ENCODE data around the gene CDH11. TPM values are rescaled to one million over a fixed set of nuclear protein-coding genes. Genes with fewer than 3 reads are reported as not detected.
A peak's percentile ranks its signal among the peaks of the same experiment; 100 is the strongest.

The CDH11 gene
- total RNA-seq, 2 donors from 2014 or later, result 64.4 to 92.2 TPM

DNA sequence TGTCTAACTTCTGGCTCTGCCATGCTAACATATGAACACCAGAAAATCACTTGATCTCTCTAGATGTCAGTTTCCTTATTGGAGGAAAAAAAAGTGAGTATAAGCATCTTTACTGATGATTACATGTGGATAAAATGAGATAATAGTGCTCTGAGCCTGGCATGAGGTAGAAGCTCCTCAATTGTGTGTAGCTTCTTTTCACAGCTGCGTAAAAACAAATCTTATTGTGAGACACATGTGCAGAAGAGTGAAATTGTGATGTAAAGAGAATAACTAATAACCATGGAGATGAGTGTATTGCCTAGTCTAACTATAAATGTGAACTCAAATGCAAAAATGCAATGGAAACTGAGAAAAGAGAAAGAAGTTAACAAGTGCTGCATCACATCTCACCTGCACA, 44.7 kb downstream of the CDH11 start:
- intact Hi-C loops (cut with DNase I), result no loop called here
- DNase-seq (ENCODE audit: low spot score), result no peak

DNA sequence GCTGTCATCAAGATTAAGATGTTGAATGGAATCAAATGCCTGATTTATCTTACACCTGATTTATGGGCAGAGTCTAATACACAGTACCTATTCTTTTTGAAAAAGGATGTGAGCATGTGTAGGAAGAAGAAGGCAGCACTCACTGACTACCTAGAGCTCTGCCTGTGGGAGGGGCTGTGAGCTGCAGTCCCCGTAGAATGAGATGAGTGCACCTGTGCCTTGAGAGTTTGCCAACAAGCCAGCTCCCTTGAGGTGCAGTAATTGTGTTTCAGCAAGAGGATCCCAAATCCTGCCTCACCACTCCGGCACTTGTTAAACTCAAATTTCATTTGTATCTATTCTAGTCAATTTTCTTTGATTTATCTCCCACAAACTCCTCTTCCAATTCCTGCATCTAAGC, 46.0 kb downstream of the CDH11 start:
- DNase-seq (ENCODE audit: low spot score), result no peak
- intact Hi-C loops (cut with DNase I), result no loop called here

DNA sequence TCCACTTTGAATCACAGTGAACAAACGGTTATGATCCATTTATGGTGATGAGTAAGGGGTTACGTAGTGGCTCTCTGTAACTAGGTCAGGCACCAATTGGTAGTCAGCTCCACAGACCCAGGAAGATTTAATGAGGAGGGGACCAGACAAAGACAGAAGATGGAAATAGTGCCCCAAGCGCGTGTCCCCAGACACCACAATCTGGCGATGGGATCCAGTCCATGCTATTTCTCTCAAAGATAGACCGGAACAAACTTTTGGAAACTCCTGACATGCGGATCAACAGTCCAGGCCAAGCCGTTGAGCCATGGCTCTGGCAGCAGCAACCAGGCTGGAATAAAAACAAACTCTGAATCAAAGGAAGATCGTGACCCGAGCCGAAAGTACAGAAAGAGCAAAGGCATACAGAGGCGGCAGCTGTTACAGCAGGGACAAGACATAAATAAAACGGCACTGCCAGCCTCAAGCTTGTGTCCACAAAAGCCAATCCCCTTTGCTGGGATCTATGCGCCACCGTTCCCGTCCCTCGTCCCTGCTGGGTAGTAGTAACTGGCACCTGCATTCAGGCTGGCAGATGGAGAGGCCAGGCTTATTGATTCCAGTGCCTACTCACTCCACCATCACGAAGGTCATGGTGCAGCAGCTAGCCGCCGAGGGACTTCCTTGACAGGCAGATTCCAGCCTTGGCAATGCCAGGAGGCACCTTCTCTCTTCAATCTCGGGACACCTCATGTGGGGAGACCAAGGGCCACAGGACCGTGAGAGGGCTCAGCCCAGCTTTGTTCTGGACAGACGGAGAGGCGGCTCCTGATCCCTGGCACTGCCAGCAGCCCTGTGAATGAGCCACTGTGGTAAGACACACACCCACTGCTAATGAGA, 50.2 kb downstream of the CDH11 start:
- intact Hi-C loops (cut with DNase I), result no loop called here
- DNase-seq (ENCODE audit: low spot score), result peak; percentile 85

DNA sequence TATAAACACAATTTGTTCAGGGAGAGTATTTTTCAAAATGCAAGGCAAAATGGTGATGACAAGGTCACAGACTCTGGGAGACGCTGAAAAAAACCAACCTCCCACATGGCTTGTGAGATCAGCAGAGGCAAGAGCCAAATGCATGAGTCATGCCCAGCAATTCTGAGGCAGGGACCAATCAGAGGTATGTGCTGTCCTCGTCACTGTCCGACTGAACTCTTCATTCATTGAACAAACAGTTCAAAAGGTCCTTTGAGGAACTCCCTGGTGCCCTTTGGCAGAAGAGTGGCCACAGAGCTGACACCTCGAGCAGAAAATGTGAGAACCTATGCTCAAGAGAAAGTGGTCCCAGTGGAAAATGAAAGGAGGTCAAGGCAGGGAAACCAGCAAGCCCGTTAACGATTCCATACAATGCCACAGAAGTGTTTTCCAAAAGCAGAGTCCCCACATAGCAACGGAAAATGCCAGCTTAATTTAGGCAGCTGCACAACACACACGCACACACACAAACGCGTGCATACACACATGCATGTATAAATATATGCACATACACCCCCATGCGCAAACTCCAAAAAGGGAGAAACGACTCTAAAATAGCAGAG, 50.9 kb downstream of the CDH11 start:
- intact Hi-C loops (cut with DNase I), result no loop called here
- DNase-seq (ENCODE audit: low spot score), result peak; percentile 87

DNA sequence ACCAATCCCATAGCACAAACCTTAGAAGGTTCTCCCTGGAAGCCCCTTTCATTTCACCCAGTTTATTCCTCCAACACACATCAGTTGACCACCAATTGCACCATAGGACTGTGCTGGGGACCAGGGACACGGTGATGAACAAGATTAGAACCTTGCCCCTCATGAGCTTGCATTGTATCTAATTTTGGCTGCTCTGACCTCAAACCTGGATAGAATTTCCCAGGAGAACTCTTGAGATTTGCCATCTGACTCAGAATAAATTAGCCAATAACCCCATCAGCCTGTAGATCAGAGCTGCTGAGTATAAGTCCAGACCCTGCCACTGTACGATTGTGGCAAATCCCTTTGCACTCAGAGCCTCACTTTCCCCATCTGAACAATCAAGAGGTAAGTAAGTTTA, 52.1 kb downstream of the CDH11 start:
- DNase-seq (ENCODE audit: low spot score), result no peak
- intact Hi-C loops (cut with DNase I), result no loop called here

DNA sequence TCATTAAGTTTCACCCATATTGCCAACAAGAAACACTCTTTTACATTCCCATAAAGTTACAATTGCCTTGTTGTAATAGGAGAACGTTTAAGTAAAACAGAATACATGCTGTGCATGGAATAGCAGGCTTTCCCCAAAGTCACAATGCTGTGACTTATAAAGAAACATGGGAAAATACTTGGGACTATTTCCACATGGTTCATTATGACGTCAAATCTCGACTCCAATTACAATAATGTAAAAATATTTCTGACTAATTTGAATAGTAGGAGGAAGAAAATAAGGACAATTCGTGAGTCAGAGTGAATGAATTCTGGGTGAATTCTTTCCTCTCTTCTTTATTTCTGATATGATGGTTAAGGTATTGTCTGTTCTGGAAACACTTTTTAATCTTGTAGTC, 52.8 kb downstream of the CDH11 start:
- intact Hi-C loops (cut with DNase I), result no loop called here
- no peak for DNase-seq (ENCODE audit: low spot score)

DNA sequence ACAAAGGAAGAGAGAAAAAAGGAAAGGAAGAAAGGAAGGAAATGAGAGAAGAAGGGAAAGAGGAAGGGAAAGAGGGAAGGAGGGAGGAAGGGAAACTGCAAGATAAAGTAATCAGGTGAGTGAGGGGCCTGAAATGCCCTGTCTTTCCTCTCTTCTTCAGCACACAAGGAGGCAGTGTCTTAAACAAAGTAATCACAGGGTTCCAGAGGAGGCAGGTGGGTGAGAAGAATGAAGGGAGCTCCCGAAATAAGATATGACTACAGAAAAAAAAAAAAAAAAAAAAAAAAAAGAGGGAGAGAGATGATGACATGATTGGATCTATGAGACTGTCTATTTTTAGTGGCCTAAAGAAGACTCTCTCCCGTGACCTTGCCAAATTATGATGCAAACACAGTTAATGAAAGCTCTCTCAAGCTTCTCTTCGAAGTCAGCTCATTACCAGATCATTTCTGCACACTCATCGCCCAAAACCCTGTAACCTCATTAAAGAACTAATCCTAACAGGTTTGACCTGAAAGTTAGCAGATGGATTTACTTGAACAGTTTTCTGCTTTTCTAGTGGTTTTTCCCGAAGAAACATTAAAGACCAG, 53.6 kb downstream of the CDH11 start:
- intact Hi-C loops (cut with DNase I), result no loop called here
- no peak for DNase-seq (ENCODE audit: low spot score)

DNA sequence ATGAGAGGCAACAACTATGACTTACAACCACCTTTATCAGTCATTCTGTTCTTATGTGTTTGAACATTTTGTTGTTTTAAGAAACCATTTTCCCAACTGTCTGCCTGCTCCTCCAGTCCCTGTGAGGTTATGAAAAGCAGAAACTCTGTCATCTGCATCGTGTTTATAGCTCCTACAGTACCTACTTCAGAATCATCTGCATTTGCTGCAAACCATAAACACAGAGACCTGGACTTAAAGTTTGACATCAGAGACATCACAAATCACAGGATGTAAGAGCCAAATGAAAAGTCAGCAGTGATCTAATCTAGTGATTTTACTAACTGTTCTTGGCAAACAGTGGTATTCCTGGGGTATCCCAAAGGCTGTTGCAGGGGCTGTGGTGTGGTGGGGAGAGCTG, 55.2 kb downstream of the CDH11 start:
- DNase-seq (ENCODE audit: low spot score), result no peak
- intact Hi-C loops (cut with DNase I), result no loop called here

DNA sequence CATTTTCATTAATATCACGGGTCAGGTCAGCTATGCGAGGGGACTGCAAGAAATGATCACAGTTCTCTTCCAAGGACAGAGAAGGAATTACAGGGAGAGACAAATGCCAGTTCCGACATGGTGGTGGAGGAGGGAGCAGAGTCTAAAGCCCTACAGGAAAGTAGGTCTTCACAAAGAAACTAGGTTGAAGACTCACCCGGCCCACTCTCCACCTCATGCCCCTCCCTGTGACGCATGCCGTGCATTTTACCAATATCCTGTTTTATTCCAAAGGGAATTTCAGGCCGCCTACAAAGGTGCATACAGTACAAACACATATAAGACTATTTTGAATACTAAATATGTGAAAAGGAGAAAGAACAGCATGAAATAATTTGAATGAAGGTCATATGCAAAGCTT, 56.8 kb downstream of the CDH11 start:
- DNase-seq (ENCODE audit: low spot score), result no peak
- intact Hi-C loops (cut with DNase I), result no loop called here

DNA sequence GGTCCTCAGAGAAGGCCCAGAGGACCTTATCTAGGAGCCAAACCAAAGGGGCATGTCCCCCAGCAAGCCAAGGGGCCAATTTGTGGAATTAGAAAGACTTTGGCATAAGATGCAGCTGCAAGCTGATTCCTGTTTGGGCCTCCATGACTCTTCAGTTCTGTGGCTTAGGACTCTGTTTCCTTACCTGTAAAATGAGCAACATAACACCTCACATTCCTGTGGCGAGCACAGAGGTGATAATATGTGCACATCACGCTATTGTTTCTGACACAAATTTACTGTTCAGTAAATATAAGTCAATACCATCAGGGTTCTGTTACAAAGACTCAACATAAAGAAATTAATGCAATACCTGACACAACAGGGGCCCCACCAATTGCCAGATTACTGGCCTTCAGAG, 57.7 kb downstream of the CDH11 start:
- no peak for DNase-seq (ENCODE audit: low spot score)
- intact Hi-C loops (cut with DNase I), result no loop called here

DNA sequence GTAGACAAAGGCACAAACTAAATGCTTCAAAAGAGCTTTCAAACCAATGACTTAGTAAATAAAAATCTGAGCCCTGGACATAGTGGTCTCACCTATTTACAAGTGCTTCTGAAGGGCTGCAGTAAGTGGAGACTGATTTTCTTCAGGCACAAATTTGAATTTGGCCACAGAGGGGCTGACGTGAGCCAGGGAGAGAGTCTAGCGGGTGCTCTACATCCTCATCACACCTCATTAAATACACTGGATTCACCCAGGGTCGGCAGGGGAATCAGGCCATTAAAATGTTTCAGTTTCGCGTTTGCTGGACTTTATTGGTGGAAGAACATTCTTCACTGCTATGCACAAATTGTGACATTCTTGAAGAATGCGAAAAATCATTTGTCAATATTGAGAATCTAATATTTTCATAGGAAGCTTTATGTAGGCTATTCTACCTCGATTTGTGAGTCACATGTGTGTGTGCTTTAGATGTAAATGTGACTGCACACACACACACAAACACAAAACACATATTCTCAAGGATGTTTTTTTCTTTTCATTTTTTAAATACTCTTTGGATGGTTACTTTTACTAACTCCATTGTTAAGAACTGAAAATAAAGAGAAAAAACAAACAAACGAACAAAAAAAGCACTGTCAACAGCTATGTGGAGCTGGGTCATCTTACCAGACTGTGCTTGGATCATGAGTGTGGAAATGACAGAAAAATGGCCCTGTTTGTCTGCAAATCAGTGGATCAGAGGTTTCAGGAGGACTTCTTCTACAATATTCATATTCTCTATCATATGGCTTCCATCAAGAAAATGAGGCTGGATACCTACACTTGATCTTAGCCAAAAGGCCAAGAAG, 58.9 kb downstream of the CDH11 start:
- no peak for DNase-seq (ENCODE audit: low spot score)
- intact Hi-C loops (cut with DNase I), result no loop called here

DNA sequence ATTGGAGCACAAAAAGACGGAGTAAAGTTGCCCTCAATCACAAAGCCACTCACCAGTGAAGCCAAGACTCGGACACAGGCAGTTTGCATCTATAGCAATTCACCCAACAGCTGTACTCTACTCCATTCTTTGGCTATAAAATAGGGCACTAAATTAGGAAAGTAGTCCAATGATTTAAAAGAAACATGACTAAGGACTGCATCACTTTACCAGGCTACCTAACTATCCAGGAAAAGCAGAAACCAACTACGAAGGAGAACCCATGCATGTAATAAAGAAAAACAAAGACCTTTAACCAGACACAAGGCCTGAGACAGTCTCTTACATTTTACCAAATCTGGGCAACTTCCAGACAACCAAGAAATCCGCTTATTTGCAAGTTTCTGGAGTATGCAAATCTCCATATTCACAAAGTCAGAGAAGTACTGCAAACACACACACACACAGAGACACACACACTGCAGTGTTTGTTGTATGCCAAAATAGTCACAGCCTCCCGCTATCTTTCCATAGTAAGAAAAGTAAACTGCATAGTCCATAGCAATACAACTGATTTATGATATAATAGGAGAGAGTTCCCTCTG, 59.8 kb downstream of the CDH11 start:
- intact Hi-C loops (cut with DNase I), result no loop called here
- no peak for DNase-seq (ENCODE audit: low spot score)

DNA sequence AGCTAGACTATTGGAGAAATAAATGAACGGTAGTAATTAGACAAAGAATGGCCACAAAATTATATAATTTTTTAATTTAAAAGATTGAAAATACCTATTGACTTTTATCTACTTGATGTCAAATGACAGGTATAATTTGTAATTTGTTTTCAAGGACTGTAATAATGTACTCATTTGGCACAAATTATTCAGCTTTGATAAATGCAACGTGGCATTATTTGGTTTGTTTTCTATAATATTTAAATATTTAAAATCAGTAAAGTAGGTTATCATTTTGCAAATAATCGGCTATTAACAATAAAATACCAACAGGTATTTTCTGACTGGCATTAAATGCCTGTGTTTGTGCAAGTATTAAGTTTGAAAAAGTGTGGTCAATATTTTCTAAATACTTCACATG, 60.6 kb downstream of the CDH11 start:
- DNase-seq (ENCODE audit: low spot score), result no peak
- intact Hi-C loops (cut with DNase I), result no loop called here

DNA sequence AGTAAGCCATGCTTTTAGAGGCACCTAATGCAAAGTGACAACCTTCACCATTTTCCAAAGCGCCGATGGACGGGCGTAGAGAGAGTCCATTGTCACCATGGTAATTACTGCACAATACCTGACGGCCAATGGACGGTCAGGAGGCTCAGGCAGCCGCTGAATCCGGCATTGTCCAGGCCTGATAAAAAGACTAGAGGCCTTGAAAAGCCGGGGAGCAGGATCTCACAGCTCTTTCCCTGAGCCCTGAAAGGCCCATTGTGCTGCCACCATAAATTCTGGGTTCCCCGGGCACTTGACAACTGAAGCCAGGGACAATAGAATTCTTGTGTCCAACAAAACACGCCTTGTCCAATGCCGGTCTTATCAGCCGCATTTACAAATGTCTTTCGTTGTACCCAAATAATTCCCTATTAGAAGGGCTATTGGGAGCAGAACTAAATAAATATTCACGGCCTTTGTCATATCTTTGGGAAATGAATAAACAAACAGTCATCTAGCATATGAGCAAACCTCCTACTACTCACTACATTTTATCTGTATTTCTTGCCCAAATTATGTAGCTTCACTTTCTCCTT, 62.4 kb downstream of the CDH11 start:
- intact Hi-C loops (cut with DNase I), result no loop called here
- DNase-seq (ENCODE audit: low spot score), result no peak

DNA sequence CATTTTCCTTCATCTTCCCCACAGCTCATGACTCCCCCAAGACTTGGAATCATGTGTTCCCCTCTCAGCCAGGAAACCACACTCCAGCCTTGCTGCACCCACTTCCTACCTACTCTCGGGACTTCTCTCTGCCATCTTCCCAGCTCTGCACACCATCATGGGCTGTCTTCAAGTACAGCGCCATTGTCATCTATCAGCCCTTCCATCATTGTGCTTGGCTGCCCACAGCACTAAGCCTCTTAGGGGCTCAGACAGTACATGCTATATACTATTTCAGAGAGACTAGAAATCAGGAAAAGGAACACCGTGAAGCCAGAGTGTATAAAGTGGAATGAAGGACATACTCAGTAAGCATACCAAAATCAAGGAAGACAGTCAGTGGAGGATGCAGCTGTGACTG, 64.7 kb downstream of the CDH11 start:
- DNase-seq (ENCODE audit: low spot score), result no peak
- intact Hi-C loops (cut with DNase I), result no loop called here

DNA sequence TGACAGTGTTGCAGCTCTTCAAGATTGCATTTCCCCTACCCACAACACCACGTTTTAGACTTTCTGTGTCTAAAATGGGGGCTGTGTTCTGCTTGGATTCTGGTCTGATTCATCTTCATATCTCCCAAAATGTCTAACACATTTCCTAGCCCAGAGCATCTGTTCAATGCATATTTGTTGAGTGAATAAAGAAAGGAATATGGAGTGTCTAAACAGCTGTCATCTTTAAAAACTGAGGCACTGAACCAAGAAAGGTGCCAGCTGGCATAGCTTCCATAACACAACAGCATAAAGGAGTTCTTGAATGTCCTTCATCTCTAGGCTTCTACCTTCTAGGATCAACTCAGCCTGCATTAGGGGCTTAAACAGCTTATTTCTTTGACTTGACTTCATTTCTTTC, 67.4 kb downstream of the CDH11 start:
- intact Hi-C loops (cut with DNase I), result no loop called here

DNA sequence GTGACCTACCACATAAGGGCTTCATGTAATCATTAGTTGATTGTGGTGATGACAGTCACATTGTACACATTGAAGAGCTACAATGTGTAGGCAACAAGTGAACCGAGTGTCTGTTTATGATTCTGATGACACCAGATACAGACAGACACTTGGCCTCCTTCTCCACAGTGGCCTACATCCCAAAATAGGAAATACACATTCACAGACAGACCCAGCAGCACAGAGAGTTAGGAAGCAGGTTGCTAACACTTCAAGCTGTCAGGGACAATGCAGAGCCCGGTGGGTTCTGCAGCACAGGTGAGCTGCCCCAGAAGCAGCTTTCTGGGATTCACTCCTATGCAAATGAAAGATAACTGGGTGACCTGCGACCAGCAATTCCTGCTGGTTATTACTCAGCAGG, 72.2 kb downstream of the CDH11 start:
- DNase-seq (ENCODE audit: low spot score), result no peak
- intact Hi-C loops (cut with DNase I), result no loop called here

More for the DNA sequence above, 67.4 kb downstream of the CDH11 start:
- DNase-seq (ENCODE audit: low spot score), result no peak

DNA sequence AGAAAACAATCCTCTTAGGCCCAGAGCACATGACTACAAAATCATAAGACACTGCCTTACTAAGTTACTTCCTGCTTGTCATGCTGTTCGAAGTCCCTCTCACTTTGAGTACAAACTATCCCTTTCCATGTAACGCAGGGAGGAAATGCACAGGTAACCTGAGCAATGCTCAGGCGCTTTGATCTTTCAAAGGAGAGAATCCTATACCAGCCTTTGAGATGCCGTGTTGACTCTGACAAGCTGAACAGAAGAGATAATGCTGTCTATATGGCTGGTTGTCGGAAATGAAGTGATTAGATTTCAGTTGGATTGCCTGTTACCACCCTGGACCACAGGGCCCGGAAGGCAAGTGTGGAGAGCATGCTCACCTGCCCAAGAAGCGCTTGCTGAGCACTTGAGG, 75.9 kb downstream of the CDH11 start:
- DNase-seq (ENCODE audit: low spot score), result no peak
- intact Hi-C loops (cut with DNase I), result no loop called here

DNA sequence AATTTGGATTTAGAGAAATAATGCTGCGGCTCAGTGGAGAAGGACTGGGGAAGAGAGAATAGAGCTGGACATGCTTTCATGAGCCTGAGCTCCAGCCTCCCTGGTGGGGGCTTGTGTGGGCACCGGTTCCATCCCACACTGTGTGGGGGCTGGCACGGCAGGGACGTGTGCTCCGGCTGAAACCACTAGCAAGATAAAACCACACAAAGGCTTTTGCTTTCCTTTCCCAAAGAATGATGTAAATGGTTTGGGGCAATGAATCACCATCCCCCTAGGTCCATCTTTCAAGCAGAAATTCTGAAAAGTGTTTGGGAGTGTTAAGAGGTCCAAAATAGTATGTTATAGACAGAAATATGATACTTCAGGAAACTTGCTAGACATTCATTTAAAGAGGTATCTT, 77.0 kb downstream of the CDH11 start:
- intact Hi-C loops (cut with DNase I), result loop anchor here in 1 of 2 donors (5.0 kb wide), 1 partner anchor 882 kb away; no protein-coding TSS in a partner anchor
- no peak for DNase-seq (ENCODE audit: low spot score)

All from posterior vena cava (tissue), 2 donors.